NCI-H748 (cell line): ENCODE measurements around the gene GATD1.

ENCODE experiments used
- DNase-seq: peaks from one replicate; lab custom pipeline; 2025; ENCODE audit not compliant: unreplicated experiment; lab: John Stamatoyannopoulos, UW

Gene GATD1

DNA sequence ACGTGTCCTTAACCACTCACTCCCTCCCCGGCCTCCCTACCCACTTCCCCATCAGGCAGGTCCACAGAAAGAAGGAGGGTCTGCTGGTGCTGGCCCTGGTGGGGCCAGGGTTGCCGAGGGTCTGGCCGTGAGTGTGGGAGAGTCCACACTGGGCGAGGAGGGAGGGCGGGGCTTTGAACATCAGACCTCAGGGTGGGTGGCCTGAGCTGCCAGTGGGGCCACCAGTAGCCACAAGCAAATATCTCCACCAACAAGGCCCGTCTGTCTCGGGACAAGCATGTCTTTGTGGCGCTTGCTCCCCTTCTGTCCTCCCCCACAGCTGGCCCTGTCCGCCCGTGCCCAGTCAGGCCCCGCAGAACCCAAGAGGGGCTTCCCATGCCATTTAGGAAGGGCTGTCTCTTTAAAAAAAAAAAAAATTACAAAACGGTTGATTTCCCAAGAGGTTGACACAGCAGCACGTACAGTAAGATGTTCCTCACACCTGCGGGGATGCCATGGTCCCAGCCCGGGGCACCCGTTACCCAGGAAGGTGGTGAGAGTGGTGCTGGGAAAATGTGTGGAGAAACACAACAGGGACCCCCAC lies 47.7 kb downstream of the GATD1 start:
- DNase-seq, result no peak

DNA sequence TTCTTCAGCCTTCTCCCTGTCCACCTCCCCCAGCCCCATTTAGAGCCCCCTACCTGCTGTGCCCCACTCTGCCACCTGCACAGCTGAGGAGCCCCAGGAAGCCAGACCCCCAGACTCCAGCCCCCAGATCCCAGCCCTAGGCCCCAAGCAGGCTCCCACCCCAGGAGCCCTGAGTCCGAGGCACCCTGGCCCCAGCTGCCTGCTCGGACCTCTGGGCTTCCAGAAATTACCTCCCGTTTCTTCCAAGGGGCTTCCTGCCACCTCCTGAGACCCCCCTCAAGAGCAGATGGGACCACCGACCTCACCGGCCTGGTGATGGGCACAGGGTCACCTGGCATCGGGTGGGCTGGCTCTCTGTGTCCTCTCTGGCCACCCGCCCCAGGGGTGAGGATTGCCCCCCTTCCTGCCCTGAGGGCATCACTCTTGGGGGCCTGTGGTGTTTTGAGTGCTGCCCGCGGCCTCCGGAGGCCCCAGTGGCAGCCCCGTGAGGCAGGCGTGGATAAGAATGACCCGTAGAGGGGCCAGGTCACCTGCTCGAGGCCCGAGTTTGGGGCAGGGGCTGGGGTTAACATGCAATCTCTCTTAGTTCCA lies 48.3 kb downstream of the GATD1 start:
- DNase-seq, result no peak

DNA sequence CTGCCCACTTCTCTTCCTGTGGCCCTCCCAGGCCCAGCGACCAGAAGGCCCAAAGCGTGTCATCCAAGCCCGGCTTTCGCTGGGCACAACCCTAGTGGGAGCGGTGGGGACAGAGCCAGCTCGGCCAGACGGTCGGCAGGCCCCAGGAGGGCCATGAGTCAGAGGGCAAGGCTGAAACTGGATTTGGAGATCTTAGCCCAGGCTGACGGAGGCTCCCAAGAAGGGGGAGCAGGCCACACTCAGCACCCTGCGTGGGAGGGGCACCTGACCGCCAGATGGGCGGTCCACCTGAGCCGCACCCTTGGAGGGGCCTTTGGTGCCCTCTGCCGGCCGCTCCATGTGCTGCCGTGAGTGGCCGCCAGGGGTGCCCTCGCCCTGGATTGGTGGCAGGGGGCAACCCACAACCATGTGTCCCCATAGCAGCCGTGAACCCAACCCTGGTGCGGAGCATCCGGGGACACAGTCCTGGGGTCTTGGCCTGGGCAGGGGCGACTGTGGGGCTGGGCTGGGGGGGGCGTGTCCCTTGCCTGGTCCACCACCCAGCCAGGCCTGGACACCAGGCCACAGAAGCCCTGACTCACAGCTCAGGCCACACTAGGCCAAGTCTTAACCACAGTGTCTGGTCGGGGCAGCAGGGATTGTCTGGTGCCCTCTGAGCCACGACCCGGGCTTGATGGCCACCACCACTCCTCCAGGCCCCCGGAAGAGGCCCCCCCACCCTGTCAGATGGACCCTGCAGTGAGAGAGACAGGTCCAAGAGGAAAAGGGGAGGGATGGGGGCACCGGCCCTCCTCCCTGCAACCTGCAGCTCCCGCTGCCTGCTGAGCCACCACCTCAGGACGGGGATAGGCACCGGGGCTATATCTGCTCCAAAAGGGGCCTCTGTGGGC lies 49.2 kb downstream of the GATD1 start:
- peak; percentile 80 for DNase-seq

DNA sequence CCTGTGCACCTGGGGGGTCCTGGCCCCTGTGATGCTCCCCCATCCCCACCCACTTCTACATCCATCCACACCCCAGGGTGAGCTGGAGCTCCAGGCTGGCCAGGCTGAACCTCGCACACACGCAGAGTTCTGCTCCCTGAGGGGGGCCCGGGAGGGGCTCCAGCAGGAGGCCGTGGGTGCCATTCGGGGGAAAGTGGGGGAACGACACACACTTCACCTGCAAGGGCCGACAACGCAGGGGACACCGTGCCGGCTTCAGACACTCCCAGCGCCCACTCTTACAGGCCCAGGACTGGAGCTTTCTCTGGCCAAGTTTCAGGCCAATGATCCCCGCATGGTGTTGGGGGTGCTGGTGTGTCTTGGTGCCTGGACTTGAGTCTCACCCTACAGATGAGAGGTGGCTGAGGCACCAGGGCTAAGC lies 50.0 kb downstream of the GATD1 start:
- no peak for DNase-seq

DNA sequence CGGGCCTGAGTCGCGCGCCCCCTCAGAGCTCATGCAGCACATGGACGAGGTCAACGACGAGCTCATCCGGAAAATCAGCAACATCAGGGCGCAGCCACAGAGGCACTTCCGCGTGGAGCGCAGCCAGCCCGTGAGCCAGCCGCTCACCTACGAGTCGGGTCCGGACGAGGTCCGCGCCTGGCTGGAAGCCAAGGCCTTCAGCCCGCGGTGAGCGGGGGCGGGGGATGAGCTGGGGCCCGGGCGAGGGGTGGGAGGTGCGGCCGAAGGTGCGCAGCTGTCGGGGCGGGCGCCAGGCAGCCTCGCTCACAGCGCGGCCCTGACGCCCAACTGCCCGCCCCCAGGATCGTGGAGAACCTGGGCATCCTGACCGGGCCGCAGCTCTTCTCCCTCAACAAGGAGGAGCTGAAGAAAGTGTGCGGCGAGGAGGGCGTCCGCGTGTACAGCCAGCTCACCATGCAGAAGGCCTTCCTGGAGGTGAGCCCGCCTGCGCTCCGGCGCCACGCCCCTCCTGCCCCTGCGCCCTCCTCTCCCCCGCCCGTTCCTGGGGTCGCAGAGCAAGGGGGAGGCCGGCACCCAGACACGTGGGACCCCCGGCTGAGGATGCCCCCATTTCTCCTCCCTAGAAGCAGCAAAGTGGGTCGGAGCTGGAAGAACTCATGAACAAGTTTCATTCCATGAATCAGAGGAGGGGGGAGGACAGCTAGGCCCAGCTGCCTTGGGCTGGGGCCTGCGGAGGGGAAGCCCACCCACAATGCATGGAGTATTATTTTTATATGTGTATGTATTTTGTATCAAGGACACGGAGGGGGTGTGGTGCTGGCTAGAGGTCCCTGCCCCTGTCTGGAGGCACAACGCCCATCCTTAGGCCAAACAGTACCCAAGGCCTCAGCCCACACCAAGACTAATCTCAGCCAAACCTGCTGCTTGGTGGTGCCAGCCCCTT lies 50.7 kb downstream of the GATD1 start:
- peak; percentile 92 for DNase-seq

DNA sequence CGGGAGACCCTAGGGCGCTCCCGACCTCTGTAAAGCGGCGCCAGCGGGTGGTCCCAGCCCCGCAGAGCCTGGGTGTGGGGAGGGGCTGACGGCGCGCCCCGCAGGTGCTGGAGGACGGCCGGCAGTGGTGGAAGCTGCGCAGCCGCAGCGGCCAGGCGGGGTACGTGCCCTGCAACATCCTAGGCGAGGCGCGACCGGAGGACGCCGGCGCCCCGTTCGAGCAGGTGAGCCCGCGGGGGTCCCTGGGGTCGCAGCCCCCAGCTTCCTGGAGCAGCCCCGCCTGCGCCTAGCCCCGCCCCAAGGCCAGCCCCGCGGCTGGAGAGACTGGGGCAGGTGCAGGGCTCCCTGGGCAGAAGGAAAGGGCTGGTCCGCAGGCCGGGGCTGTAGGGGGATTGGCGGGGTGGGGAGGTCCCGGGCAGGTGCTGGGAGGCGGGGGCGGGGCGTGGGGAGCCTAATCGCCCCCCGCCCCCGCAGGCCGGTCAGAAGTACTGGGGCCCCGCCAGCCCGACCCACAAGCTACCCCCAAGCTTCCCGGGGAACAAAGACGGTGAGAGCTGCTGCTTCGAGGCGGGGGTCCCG lies 51.6 kb downstream of the GATD1 start:
- DNase-seq, result peak; percentile 79

GRCh38 chr11:724778-725386 lies 52.4 kb downstream of the GATD1 start:
- no peak for DNase-seq

DNA sequence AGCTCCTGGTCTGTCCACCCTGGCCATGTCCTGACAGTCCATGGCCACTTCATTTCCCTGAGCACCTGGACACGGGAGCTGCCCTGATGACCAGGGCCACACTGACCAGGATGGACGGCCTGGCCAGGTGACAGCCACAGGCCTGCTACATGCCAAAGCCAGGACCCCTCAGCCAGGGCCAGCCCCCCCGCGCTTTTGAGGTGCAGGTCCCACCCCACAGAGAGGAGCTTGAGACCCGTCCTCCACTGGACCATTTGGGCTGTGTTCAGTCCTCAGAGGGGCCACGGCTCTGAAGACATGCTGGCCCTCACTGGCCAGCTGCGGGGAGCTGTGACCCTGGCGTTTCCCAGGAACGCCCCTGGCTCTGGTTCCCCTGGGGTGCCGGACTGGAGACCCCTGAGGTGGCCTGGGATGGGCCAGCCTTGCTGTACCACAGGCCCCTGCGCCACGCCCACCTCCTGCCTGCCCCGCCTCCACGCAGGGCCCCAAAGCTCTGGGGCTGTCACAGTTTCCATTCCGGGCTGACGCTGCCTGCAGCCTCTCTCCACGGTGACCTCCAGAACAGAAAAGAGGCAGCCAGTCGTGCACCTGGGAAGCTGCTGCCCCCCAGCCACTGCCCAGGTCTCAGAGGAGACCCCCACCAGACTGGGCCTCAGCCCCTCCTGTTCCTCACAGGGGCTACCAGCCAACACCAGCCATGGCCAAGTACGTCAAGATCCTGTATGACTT lies 53.1 kb downstream of the GATD1 start:
- no peak for DNase-seq

DNA sequence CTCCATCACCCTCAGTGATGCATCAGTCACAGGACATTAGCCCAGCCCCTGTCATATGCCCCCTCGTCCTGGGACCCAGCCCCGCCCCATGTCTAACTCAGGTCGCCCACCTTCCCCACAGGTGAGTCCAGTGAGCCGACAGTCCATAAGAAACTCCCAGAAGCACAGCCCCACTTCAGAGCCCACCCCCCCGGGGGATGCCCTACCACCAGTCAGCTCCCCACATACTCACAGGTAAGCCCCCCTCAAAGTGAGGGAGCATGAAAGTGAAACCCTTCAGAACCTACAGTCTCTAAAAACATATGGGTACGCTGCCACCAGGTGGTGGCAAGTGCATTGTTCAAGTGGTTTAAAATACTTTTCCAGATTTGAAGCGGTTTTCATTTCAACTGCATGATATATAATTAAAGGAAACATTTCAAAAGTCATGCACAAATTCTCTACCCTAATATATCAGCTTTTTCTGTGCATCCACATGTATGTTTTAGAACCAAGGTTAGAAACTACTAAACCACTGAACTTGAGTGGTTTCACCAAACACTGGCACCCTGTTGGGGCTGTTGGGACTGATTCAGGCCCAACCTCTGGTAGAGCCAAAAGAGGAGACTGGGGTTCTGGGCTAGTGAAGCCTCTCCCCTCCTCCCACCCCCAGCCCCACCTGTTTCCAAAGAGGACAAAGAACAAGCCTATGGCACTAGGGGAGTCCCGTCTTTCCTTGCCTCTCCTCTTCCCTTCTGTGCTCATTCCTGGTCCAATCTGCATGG lies 54.0 kb downstream of the GATD1 start:
- DNase-seq, result peak; percentile 57

DNA sequence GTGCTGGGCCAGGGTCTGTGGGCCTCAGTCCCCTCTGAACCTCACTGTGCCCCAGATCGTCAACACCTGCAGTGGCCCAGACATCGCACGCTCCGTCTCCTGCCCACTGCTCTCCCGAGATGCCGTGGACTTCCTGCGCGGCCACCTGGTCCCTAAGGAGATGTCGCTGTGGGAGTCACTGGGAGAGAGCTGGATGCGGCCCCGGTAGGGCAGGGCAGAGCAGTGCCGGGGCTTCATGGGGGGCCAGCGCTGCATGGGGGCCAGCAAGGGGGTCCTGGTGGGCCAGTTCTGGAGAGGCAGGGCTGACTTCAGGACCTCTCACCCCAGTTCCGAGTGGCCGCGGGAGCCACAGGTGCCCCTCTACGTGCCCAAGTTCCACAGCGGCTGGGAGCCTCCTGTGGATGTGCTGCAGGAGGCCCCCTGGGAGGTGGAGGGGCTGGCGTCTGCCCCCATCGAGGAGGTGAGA lies 54.9 kb downstream of the GATD1 start:
- DNase-seq, result no peak

- DNase-seq, result peak; percentile 76
Measured at GRCh38 chr11:721741-722345, 55.4 kb downstream of the GATD1 start.

DNA sequence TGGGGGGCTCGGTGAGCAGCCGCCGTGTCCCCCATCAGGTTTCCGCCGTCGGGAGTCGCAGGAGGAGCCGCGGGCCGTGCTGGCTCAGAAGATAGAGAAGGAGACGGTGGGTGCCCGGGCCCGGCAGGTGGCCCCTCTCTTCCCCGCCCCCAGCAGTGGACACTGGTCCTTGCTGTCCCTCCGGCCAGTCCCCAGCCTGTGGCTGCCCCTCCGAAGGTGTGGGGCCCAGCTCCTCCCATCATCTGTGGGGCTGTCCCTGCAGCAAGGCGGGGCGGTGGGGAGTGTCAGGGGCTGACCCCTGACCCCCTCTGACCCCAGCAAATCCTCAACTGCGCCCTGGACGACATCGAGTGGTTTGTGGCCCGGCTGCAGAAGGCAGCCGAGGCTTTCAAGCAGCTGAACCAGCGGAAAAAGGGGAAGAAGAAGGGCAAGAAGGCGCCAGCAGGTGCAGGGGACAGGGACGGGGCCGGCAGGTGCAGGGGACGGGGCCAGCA lies 56.0 kb downstream of the GATD1 start:
- peak; percentile 51 for DNase-seq

GRCh38 chr11:720642-721246 lies 56.5 kb downstream of the GATD1 start:
- peak; percentile 90 for DNase-seq

DNA sequence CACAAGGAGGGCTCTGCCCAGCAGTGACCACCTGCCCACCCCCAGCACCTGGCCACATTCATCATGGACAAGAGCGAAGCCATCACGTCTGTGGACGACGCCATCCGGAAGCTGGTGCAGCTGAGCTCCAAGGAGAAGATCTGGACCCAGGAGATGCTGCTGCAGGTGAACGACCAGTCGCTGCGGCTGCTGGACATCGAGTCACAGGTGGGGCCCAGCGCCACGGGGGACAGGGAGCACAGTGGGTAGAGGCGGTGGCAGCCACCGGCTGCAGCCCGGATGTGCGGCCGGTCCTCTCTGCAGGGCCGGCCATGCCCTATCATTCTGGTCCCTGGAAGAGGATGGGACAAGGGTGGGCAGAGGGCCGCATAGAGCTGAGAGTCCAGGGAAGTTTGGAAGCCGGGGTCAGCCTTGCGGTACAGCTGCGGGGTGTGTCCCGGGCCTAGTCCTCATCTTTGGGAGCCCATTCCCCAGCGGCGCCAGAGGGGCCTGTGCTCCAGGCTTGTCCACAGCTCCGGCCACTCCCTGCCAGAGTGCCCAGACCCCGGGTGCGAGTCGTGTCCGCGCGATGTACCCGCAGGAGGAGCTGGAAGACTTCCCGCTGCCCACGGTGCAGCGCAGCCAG lies 57.2 kb downstream of the GATD1 start:
- DNase-seq, result no peak

- DNase-seq, result no peak
Measured at GRCh38 chr11:719214-720016, 57.9 kb downstream of the GATD1 start.
